Liver (tissue), 3 donors: ENCODE measurements around the gene TEX48.

Experiments used
- CTCF ChIP-seq: fragments of 150-350 bp; IDR thresholded peaks from 2 replicates; pipeline ENCODE4 v1.5.1; 2017; ENCODE audit warnings: improper control_type of control experiment, low read depth, low read length; ENCODE audit not compliant: missing input control
- EGR1 ChIP-seq, 2 donors: IDR thresholded peaks; 2 replicates each; pipeline ENCODE4 v1.6.1; 2016 to 2018; ENCODE audit warnings: antibody characterized with exemption in 2 of 2, low read depth in 2 of 2
- FOXA1 ChIP-seq: IDR thresholded peaks from 2 replicates; pipeline ENCODE4 v1.6.1; 2016; ENCODE audit warnings: antibody characterized with exemption
- GABPA ChIP-seq, 2 donors: IDR thresholded peaks in 1 of 2; conservative IDR thresholded peaks in 1 of 2; 2 replicates each; pipeline ENCODE4 v1.6.1; 2016; ENCODE audit warnings: antibody characterized with exemption in 2 of 2, mild to moderate bottlenecking in 1 of 2, moderate library complexity in 1 of 2
- JUND ChIP-seq, 2 donors: IDR thresholded peaks; 2 replicates each; pipeline ENCODE4 v1.6.1; 2016; ENCODE audit warnings: antibody characterized with exemption in 2 of 2
- RAD21 ChIP-seq, 2 donors: IDR thresholded peaks; 2 replicates each; pipeline ENCODE4 v1.6.1; 2016; ENCODE audit warnings: antibody characterized with exemption in 2 of 2, mild to moderate bottlenecking in 2 of 2
- REST ChIP-seq: IDR thresholded peaks from 2 replicates; pipeline ENCODE4 v1.6.1; 2016; ENCODE audit warnings: antibody characterized with exemption, mild to moderate bottlenecking
- RXRA ChIP-seq, 2 donors: IDR thresholded peaks; 2 replicates each; pipeline ENCODE4 v1.6.1; 2017 to 2018; ENCODE audit warnings: antibody characterized with exemption in 2 of 2, mild to moderate bottlenecking in 1 of 2
- ZBTB33 ChIP-seq: IDR thresholded peaks from 2 replicates; pipeline ENCODE4 v1.6.1; 2016; ENCODE audit warnings: antibody characterized with exemption
- donor health status: healthy.
- donor health status: healthy.

GRCh38 chr9:114709636-114710035 is 27.6 kb upstream of the TEX48 start:
- no peak for TF ChIP-seq CTCF
- no peak for TF ChIP-seq RXRA (IDR thresholded peaks at IDR 0.05)
- TF ChIP-seq RAD21 (IDR thresholded peaks at IDR 0.05) = no peak
- no peak for TF ChIP-seq JUND (IDR thresholded peaks at IDR 0.05)
- no peak for TF ChIP-seq REST
- no peak for TF ChIP-seq ZBTB33
- no peak for TF ChIP-seq GABPA (IDR thresholded peaks at IDR 0.05 in 1 of 2, conservative IDR thresholded peaks at IDR 0.05 in 1 of 2)
- no peak for TF ChIP-seq EGR1 (IDR thresholded peaks at IDR 0.05; ENCODE audit: low read depth in 2 of 2)
- TF ChIP-seq FOXA1 = no peak
